GM18867 (cell line): ENCODE results near the gene CD300A.

Experiments used
- ATAC-seq: cut with Tn5 transposase; IDR thresholded peaks from one replicate; pipeline ENCODE4 v1.9.1; 2021; ENCODE audit warnings: mild to moderate bottlenecking, moderate library complexity; ENCODE audit not compliant: unreplicated experiment

The CD300A gene

DNA sequence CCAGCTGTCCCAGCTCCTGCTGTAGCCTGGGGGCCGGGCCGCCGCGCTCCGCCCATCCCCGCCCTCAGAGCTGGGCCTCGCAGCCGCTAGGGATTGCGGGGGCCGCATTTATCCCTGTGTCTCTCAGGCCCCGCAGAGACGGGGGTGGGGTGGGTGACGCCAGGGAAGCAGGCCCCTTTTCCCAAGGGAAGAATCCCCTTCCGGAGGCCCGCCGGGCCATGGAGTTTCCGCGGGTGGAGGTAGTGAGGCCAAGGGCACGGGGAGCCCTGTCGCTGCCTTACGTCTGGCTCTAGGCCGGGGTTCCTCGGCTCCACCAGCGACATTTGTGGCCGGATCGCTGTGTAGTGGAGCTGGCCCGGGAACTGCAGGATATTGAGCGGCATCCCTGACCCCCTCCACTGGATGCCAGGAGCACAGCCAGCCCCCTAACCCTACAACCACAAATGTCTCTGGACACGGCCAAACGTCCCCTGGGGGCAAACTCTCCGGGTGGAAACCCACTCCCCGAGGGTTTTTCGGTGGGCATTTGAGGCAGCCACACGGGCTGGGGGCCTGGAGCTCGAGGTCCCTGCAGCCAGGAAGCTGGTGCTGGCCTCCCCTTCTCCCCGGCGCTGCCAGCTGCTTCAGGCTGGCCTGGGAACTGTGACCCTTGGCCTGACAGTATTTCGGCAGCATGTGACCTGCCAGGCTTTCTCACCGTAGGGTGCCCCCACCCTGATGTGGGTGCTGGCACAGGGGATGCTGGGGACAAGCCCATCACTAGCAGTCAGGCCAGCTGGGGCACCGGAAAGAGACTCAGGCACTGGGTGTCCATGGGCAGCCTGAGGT lies 12.0 kb upstream of the CD300A start:
- peak; percentile 81 for ATAC-seq

DNA sequence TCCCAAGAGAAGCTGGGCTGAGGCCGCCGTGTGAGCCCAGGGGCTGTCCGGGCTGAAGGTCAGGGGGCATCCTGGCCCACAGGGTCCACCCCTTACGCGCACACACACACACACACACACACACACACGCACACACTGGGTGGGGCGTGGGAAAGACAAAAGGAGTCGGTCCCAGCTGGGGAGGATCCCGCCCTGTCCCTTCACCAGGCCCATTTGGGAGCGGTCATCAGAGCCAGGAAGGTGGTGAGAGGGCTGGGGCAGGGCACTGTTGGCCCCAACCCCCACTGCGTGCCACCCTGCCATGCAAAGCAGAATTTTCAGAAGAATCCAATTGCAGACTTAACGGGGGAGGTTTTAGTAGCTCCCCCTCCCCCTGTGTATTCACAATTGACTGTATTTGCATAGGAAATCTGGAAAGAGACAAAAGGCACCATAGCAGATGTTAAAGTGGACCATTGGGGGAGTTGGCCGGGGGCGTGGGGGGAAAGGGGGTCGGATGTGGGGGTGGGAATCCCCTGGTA lies 11.3 kb upstream of the CD300A start:
- no peak for ATAC-seq

DNA sequence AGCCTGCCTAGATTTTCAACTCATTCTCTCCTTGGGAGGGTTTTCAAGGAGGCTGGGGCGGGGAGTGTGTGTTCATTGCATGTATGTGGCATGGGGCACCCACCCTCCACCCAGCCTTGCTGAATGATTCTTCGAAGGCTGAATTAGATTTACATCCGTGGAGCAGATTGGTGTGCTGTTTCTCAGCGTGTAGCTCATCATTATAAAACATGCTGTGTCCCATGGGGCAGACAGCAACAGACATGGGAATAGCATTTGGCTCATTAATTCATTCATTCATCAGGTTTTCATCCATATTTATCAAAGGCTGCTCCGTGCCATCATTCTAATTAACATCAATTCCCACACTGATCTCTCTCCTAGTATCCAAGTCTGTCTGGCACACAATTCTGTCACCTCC lies 10.6 kb upstream of the CD300A start:
- ATAC-seq, result no peak

GRCh38 chr17:74457146-74457819 lies 9.2 kb upstream of the CD300A start:
- ATAC-seq, result no peak

GRCh38 chr17:74457820-74458166 lies 8.6 kb upstream of the CD300A start:
- ATAC-seq, result no peak

DNA sequence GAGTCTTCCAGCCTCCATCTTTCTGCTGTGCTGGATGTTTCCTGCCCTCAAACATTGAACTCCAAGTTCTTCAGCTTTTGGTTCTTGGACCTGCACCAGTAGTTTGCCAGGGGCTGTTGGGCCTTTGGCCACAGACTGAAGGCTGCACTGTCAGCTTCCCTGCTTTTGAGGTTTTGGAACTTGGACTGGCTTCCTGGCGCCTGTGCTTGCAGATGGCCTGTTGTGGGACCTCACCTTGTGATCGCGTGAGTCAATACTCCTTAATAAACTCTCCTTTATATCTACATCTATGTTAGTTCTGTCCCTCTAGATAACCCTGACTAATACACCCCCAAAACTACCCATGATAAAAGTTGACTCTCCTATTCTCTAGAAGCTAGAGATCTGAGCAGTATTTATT lies 7.6 kb upstream of the CD300A start:
- no peak for ATAC-seq

DNA sequence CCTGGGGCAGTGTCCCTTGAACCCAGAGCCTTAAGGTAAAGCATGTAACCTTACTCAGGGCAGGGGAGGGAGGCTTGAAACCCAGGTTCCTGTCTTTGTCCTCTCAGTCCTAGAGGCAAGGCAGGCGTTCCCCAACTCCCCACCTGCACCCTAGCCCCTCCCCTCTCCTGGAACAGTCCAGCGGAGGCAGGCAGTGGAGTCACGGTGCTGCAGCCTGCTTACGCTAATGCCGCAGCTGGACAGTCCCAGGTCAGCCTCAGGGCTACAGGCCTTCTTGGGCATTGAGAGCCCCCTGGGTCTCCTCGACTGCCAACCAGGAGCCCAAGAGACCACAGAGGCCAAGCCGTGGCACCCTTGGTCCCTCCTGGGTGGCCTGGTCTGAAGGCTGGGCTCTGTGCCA lies 6.8 kb upstream of the CD300A start:
- no peak for ATAC-seq

- no peak for ATAC-seq
Observed at GRCh38 chr17:74460241-74460640, 6.2 kb upstream of the CD300A start.

GRCh38 chr17:74460996-74461395 lies 5.4 kb upstream of the CD300A start:
- no peak for ATAC-seq

- no peak for ATAC-seq
Observed at GRCh38 chr17:74461611-74462010, 4.8 kb upstream of the CD300A start.

GRCh38 chr17:74464730-74465377 lies 1.6 kb upstream of the CD300A start:
- ATAC-seq, result no peak

GRCh38 chr17:74465378-74466110 lies 890 bp upstream of the CD300A start:
- ATAC-seq, result no peak

GRCh38 chr17:74466828-74467184 lies 372 bp downstream of the CD300A start:
- no peak for ATAC-seq

- ATAC-seq, result peak; percentile 68
Observed at GRCh38 chr17:74467221-74467951, 952 bp downstream of the CD300A start.

DNA sequence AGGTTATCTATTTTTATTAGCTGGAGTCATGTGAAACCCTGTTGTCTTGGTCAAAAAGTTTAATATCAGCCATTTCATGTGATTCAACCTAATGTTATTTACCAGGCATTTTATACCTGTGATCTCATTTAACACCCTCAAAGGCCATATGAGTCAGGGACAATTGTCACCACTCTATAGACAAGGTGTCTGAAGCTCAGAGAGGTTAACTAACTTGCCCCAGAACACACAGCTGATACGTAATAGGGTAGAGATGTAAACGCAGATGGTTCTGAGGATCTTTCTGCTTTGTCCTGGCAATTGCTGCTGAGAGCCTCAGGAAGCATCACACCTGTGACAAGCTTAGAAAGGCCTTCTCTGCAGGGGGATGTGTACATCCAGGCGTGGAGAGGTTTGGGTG lies 4.9 kb downstream of the CD300A start:
- no peak for ATAC-seq

DNA sequence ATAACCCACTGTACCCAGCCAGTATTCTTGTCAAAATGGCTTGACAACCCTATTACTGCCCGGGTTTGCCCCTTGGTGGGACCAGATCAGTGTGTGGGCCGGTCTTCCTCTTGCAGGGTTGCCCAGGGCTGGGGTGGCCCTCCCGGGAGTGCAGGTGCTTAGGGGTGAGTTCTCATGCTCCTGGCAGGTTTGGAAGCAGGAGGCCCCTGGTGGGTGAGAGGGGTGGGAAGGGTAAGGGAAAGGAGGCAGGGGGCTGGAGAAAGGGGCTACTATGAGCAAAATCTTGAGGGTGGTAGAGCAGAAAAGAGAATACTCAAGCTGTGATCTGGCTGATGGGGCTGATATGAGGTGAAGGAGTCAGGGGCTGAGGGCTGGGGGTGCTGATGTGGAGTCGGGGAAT lies 6.5 kb downstream of the CD300A start:
- no peak for ATAC-seq

GRCh38 chr17:74473294-74473693 lies 6.9 kb downstream of the CD300A start:
- no peak for ATAC-seq

- no peak for ATAC-seq
Observed at GRCh38 chr17:74474043-74474792, 7.8 kb downstream of the CD300A start.

GRCh38 chr17:74475189-74475588 lies 8.8 kb downstream of the CD300A start:
- no peak for ATAC-seq

- ATAC-seq, result no peak
Observed at GRCh38 chr17:74477411-74477810, 11.0 kb downstream of the CD300A start.
